ENCODE results near the gene ATP7B. TPM values are rescaled to one million over a fixed set of nuclear protein-coding genes. Genes with fewer than 3 reads are reported as not detected.

The ATP7B gene
- polyA plus RNA-seq, 3 donors, result 17.7 to 19.0 (median 18.3) TPM

GRCh38 chr13:51957377-51958216 is 53.7 kb downstream of the ATP7B start:
- DNase-seq (ENCODE audit: extremely low read depth in 1 of 11, low read depth in 9 of 11, low spot score in 4 of 11), result no peak

DNA sequence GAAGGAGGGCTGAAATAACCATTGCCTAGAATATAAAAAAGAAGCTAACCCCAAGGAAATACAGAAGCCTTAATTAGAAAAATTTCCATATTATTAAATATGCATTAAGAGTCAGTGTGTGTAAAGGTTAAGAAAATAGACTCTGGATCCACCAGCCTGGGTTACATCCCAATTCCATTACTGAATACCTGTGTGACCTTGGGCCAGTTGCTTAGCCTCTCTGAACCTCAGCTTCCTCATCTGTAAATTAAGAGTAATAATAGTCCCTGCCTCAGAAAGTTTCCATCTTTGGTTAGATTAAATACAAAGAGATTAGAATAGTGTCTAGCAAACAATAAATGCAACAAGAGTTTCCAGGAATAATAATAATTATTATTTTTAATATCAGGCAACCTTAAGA is 54.5 kb downstream of the ATP7B start:
- no peak for DNase-seq (ENCODE audit: extremely low read depth in 1 of 11, low read depth in 9 of 11, low spot score in 4 of 11)

DNA sequence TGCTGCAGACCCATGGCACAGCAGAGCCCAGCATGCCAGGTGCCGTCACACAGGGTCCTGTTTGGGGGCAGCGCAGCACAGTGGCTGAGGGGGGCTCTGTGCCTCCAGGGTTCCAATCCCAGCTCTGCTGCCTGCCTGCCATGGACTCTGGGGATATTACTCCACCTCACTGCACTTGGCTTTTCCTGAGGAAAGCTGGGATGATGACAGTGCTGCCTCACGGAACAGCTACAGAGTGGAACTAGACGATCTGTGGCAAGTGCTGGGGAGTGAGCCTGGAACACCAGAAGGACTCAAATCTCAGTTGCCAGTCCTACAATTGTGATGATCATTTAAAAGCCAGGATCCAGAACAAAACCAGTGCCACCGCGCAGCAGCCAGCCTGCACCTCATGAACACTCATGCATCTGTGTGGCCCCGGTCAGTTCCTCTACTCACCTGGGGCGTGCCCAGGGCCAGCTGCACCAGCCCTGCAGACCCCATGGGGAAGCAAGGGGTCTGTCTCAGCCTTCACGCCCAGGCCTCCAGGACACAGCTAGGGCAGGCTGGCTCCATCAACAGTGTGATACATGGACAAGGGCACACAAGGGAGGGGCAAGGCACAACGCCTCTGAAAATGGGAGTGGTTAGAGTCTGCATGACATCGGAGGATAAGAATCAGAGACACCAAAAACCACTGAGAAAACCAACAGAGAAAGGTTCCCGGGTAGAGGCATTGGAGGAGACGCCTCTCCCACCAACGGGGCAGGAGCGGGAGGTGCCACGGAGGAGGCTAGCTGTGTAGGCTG is 55.2 kb downstream of the ATP7B start:
- no peak for DNase-seq (ENCODE audit: extremely low read depth in 1 of 11, low read depth in 9 of 11, low spot score in 4 of 11)

GRCh38 chr13:51955281-51955771 is 55.9 kb downstream of the ATP7B start:
- DNase-seq (ENCODE audit: extremely low read depth in 1 of 11, low read depth in 9 of 11, low spot score in 4 of 11), result peak in 4 of 11 donors; percentile 13 to 18 (median 13)

DNA sequence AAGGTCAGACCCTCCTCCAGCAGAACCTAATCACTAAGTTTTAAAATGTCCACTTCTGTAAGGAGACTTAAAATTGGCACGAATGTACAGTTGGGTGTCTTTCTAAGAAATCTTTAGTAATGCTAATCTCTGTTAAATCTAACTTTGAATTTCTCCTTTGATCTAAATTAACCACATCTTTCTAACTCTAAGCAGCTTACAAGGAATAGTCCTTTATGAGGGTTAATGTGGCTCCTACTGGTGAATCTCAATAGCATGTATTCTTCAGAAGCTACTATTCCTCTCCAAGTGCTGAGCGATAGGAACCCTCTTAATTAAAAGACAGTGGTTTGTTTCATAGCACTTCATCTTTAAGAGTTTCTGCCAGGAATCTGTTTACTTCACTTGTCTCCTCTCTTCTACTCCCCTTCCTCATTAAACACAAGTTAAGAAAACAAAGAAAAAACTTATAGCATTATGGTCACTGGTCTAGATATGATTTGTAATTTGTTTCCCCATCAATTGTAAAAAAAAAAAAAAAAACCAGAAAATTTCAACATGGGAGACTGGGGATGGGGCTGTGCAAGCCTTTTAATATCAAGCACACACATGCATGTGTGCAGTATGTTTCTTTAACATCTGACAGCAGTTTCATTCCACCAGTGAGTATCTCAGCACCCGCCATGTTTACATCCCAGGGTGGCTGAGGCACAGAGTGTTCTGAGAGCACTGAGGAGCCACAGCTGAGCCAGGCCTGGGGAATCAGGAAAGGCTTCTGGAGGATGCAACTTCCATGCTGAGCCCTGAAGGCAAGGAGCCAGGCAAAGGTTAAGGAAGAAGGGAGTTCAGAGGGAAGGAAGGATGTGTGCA is 57.7 kb downstream of the ATP7B start:
- DNase-seq (ENCODE audit: extremely low read depth in 1 of 11, low read depth in 9 of 11, low spot score in 4 of 11), result no peak

GRCh38 chr13:51950722-51951121 is 60.5 kb downstream of the ATP7B start:
- DNase-seq (ENCODE audit: extremely low read depth in 1 of 11, low read depth in 9 of 11, low spot score in 4 of 11), result no peak

GRCh38 chr13:51946163-51946669 is 65.0 kb downstream of the ATP7B start:
- DNase-seq (ENCODE audit: extremely low read depth in 1 of 11, low read depth in 9 of 11, low spot score in 4 of 11), result no peak

GRCh38 chr13:51945149-51945548 is 66.1 kb downstream of the ATP7B start:
- DNase-seq (ENCODE audit: extremely low read depth in 1 of 11, low read depth in 9 of 11, low spot score in 4 of 11), result no peak

DNA sequence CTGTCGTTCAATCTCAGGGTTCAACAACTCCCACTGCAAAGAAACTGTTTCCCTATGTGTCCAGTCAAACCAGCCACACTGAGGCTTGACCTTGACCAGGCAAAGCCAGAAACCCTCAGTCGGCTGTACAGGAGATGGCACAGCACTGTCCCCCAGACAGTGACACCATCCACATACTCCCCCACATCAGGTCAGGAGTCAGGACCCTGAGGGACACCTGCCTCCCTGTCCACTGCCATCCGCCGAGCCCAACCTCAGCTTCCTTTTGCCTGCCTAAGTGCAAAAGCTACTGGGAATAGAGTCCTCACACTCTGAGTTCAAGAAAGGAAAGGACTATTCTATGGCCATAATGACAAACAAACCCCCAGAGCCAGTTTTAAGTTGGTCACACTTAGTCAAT is 66.8 kb downstream of the ATP7B start:
- no peak for DNase-seq (ENCODE audit: extremely low read depth in 1 of 11, low read depth in 9 of 11, low spot score in 4 of 11)

GRCh38 chr13:51943721-51944120 is 67.5 kb downstream of the ATP7B start:
- DNase-seq (ENCODE audit: extremely low read depth in 1 of 11, low read depth in 9 of 11, low spot score in 4 of 11), result no peak

DNA sequence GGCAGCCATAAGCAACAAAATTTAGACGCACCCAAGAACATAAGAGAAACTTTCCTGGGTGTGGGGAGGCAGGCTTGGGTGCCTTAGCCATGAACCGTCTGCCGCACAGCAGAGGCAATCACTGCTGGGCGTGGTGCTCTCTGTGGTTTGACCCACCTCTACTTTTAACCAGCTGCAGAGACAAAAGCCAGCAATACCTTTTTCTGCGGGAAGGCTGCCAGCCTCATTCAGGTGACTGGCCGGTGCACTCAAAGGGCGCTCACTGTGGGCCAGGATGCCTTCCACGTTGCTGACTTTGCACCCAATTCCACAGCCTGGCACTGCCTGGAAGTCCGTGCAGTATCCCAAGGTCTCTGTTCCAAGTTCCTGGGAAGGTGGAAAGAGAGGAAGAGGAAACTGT is 69.1 kb downstream of the ATP7B start:
- DNase-seq (ENCODE audit: extremely low read depth in 1 of 11, low read depth in 9 of 11, low spot score in 4 of 11), result no peak

DNA sequence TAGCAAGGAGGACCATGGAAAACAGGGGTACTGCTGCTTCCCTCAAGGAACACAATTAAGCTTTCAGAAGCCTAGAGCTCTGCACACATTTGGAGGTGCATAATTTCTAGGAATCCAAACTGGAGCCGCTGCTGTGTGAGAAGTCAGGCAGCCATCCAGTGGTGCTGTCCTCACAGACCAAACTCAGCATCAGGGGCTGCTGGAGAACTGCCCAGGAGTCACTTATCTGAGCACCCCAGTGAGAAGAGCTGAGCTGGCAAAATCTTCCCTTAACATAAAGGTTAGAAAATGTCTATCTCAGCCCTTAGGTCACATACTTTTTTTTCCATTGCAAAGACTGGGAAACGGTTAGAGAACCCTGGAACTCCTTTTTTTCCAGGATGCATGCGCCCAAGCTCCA is 72.8 kb downstream of the ATP7B start:
- DNase-seq (ENCODE audit: extremely low read depth in 1 of 11, low read depth in 9 of 11, low spot score in 4 of 11), result no peak

DNA sequence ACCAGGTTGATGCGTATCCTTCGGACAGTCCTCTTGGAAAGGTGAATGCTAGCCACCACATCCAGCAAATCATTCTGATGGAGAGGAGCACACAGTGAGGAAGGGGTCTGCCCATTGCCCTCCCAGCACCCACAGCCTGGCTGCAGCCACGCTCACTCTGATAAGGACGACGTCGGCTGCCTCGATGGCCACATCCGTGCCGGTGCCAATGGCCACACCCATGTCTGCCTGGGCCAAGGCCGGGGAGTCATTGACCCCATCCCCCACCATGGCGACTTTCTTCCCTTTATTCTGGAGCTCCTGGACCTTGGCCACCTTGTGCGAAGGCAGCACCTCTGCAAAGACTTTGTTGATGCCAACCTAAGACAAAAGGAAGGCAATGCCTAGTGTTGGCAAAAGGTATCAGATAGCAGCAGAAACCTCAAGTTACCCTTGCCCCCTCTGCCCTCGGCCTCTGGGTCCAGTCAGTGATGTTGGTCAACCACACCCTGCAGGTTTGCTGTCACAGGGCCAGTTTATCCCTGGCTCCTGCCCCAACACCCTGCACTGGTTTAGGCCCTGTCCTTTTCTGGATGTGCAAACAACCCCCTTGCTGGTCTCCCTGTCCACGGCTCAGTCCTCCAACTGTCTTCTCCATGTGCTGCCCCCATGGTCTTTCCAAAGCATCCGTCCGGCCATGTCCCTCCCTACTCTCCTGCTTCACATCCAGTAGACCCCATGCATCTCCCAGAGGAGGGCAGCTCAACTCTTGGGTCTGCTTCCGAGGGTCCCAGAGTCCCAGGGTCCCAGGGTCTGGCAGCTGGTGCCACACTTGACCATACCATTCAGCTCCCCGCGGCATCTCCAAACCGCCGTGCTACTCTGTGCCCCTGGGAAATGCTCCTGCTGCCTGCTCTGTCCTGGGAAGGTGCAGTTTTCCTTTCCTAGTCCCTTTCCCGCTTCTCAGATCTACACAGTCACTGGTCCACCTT is 73.6 kb downstream of the ATP7B start:
- no peak for DNase-seq (ENCODE audit: extremely low read depth in 1 of 11, low read depth in 9 of 11, low spot score in 4 of 11)

DNA sequence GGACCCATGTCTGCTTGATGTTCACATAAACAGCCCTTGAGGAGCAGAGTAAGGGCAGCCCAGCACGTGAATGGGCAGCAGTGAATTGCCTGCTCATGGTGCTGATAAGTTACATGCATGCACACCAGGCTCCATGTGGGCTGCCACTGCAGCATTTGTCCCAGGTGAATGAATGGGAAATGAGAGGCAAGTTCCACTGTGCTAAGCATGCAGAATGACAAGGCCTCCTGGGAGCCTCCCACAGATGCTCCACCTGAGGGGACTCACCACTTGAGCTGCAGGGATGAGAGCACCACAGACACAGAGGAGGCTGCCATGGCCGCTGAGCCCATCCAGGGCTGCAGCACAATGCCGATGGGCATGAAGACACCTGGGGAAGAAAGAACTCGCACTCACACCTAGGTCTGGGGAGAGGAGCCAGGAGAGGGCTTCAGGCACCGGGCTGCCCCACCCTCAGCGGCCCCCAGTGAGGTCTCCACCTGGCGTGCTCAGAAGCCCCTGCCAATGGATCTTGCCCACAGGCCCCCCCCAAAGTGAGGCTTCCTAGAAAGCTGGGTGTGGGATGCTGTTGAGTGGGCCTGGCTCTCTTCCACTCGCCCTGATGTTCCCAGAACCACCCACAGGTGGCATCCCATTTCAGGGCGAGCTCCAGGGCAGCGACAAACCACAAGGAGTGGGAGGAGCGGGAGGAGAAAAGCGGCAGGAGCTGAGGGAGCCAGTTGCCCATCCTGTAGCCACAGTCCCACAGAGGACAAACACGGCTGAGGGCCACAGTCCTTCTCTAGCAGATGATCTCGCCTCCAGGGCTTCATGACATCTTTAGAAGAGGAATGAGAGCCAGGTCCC is 75.7 kb downstream of the ATP7B start:
- DNase-seq (ENCODE audit: extremely low read depth in 1 of 11, low read depth in 9 of 11, low spot score in 4 of 11), result no peak

DNA sequence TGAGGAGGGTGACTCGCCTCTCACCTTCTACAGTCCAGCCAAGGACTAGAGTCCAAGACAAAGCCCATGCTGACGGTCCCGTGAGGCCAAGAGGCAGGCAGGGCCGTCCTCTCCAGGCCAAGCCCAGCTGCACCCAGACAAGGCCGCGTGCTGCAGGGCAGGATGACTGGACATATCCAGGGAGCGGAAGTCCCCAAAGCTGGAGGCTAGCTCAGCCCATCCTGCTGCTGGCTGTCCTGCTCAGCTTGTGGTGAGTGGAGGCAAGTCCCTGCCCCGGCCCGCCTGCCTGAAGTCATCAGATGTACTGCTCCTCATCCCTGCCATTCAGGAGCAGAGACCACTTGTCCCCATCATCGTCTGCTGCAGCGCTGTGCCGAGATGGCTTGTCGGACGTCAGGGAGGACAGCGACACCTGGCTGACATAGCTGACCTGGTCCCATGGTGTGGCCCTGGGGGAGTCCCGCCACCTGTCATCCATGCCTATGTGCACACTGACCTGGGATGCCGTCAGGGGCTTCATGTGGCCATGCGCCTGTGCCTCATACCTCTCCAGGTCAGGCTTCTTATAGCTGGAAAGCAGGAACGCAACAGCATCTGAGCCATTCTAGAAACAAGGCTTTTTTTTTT is 76.7 kb downstream of the ATP7B start:
- DNase-seq (ENCODE audit: extremely low read depth in 1 of 11, low read depth in 9 of 11, low spot score in 4 of 11), result no peak

GRCh38 chr13:51933466-51934058 is 77.7 kb downstream of the ATP7B start:
- no peak for DNase-seq (ENCODE audit: extremely low read depth in 1 of 11, low read depth in 9 of 11, low spot score in 4 of 11)

All from renal cortex interstitium (tissue), 11 donors.